Smooth muscle cell (in vitro differentiated cells): ENCODE results near the gene DOCK8. TPM values are rescaled to one million over a fixed set of nuclear protein-coding genes. Genes with fewer than 3 reads are reported as not detected.

ENCODE experiments used
- DNase-seq: peaks from one replicate; lab custom pipeline; 2025; ENCODE audit not compliant: unreplicated experiment; lab: John Stamatoyannopoulos, UW
- H2AFZ ChIP-seq: fragments of 200-600 bp; sonication (generic); 2 replicates; pipeline ENCODE4 v1.6.0; 2016; ENCODE audit warnings: antibody characterized with exemption, low read depth, mild to moderate bottlenecking
- H3F3A ChIP-seq: fragments of 200-600 bp; sonication (generic); 2 replicates; pipeline ENCODE4 v1.6.0; 2017; ENCODE audit warnings: antibody characterized with exemption, low read depth
- H3K27ac ChIP-seq: fragments of 200-600 bp; sonication (generic); 2 replicates; pipeline ENCODE4 v1.5.1; 2016; ENCODE audit warnings: low read depth, mild to moderate bottlenecking
- H3K27me3 ChIP-seq: fragments of 200-600 bp; sonication (generic); 2 replicates; pipeline ENCODE4 v1.6.1; 2016; ENCODE audit warnings: low read depth, mild to moderate bottlenecking
- H3K36me3 ChIP-seq: fragments of 200-600 bp; sonication (generic); 2 replicates; pipeline ENCODE4 v1.5.1; 2016; ENCODE audit warnings: low read depth
- H3K4me1 ChIP-seq: fragments of 200-600 bp; sonication (generic); 2 replicates; pipeline ENCODE4 v1.5.1; 2016; ENCODE audit warnings: low read depth
- H3K4me2 ChIP-seq: fragments of 200-600 bp; sonication (generic); 2 replicates; pipeline ENCODE4 v1.6.0; 2016; ENCODE audit warnings: mild to moderate bottlenecking
- H3K4me3 ChIP-seq: fragments of 200-600 bp; sonication (generic); 2 replicates; pipeline ENCODE4 v1.5.1; 2016; ENCODE audit warnings: mild to moderate bottlenecking
- H3K79me2 ChIP-seq: fragments of 200-600 bp; sonication (generic); 2 replicates; pipeline ENCODE4 v1.6.0; 2016; ENCODE audit warnings: low read depth, mild to moderate bottlenecking
- H3K9ac ChIP-seq: fragments of 200-600 bp; sonication (generic); 2 replicates; pipeline ENCODE4 v1.6.0; 2016; ENCODE audit warnings: low read depth
- H3K9me3 ChIP-seq: fragments of 200-600 bp; sonication (generic); replicated peaks from 2 replicates; pipeline ENCODE4 v1.5.1; 2016; ENCODE audit warnings: low read depth
- H4K20me1 ChIP-seq: fragments of 200-600 bp; sonication (generic); 2 replicates; pipeline ENCODE4 v1.6.0; 2016; ENCODE audit warnings: low read depth
- WGBS: methylation state at CpG from one replicate; pipeline ENCODE4 v1.1.7; 2016; ENCODE audit warnings: low lambda C conversion rate; 5-methylcytosine and 5-hydroxymethylcytosine counted together
- polyA plus RNA-seq: library from polyadenylated mRNA; unstranded; fragments of >200 nt; fragmentation: Nextera tagmentation; extraction: Ambion mirVana; gene quantifications from 2 replicates; pipeline ENCODE4 v1.2.1, GENCODE V29; 2016
- total RNA-seq: library from RNA; depleted of rRNA; stranded (reverse); fragments of >200 nt; gene quantifications from 2 replicates; pipeline ENCODE4 v1.2.3, GENCODE V29; 2014
- TF ChIP-seq, protein P1 (sequence below): fragments of 200-600 bp; sonication (generic); IDR thresholded peaks from 2 replicates; pipeline ENCODE4 v1.5.1; 2017; ENCODE audit warnings: borderline replicate concordance, mild to moderate bottlenecking, antibody characterized with exemption; ENCODE audit not compliant: insufficient read depth, poor library complexity, severe bottlenecking

DOCK8 gene
- total and polyA plus RNA-seq, 2 experiments from 2014 or later = 0.18 to 4.9 TPM

- no peaks in the 10 kb centered on the region for H3K4me1 ChIP-seq
- H3K79me2 ChIP-seq = no peaks in the 10 kb centered on the region
- DNase-seq = no peak
- no peaks in the 10 kb centered on the region for H3F3A ChIP-seq
- H3K27ac ChIP-seq = no peak overlapping the region
- no peaks in the 10 kb centered on the region for H3K9me3 ChIP-seq
- TF ChIP-seq, protein P1, sequence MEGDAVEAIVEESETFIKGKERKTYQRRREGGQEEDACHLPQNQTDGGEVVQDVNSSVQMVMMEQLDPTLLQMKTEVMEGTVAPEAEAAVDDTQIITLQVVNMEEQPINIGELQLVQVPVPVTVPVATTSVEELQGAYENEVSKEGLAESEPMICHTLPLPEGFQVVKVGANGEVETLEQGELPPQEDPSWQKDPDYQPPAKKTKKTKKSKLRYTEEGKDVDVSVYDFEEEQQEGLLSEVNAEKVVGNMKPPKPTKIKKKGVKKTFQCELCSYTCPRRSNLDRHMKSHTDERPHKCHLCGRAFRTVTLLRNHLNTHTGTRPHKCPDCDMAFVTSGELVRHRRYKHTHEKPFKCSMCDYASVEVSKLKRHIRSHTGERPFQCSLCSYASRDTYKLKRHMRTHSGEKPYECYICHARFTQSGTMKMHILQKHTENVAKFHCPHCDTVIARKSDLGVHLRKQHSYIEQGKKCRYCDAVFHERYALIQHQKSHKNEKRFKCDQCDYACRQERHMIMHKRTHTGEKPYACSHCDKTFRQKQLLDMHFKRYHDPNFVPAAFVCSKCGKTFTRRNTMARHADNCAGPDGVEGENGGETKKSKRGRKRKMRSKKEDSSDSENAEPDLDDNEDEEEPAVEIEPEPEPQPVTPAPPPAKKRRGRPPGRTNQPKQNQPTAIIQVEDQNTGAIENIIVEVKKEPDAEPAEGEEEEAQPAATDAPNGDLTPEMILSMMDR = no peak
- no peaks in the 10 kb centered on the region for H3K27me3 ChIP-seq
- 91% methylated on average over 3 of the region's 3 CpGs for WGBS
- no peak overlapping the region for H3K4me2 ChIP-seq
- H2AFZ ChIP-seq = no peak overlapping the region
- H3K36me3 ChIP-seq = no peaks in the 10 kb centered on the region
- no peak overlapping the region for H3K4me3 ChIP-seq
- H3K9ac ChIP-seq = no peak overlapping the region
- H4K20me1 ChIP-seq = no peaks in the 10 kb centered on the region
These were observed 298.0 kb downstream of the DOCK8 start for GRCh38 chr9:512555-513272.

Other genes starting within 250 kb of the DOCK8 start
- gene WASHC1, start 185.4 kb upstream of the DOCK8 start, total RNA-seq = 4.0 and 4.7 TPM in 2 replicates
- gene WASHC1, start 185.4 kb upstream of the DOCK8 start, polyA plus RNA-seq = 9.9 and 10.0 TPM in 2 replicates
- 0.31 TPM in 1 of 2 replicates, not detected in the other for gene FOXD4, start 96.4 kb upstream of the DOCK8 start, total RNA-seq
- 0.18 and 0.23 TPM in 2 replicates for gene FOXD4, start 96.4 kb upstream of the DOCK8 start, polyA plus RNA-seq
- gene ZNG1A, start 35.8 kb upstream of the DOCK8 start, total RNA-seq = 22.6 and 31.1 TPM in 2 replicates
- gene ZNG1A, start 35.8 kb upstream of the DOCK8 start, polyA plus RNA-seq = 37.5 and 50.3 TPM in 2 replicates